B cell (primary cell): ENCODE results near the gene ABCA9.
"Not testable (repeated sequence)": the region's sequence is repeated elsewhere in the genome, so short reads cannot be mapped to it uniquely, and the experiment has no call there.

ENCODE experiments used
- EZH2 ChIP-seq: IDR thresholded peaks from 2 replicates; pipeline ENCODE4 v1.6.1; 2012; ENCODE audit warnings: borderline replicate concordance, low read depth, mild to moderate bottlenecking, moderate library complexity, low read length; ENCODE audit not compliant: insufficient read depth, poor library complexity, severe bottlenecking
- TF ChIP-seq, protein P1 (sequence below): fragments of 200-600 bp; IDR thresholded peaks from one replicate; pipeline ENCODE4 v1.8.0; 2022; ENCODE audit warnings: antibody characterized with exemption, mild to moderate bottlenecking

DNA sequence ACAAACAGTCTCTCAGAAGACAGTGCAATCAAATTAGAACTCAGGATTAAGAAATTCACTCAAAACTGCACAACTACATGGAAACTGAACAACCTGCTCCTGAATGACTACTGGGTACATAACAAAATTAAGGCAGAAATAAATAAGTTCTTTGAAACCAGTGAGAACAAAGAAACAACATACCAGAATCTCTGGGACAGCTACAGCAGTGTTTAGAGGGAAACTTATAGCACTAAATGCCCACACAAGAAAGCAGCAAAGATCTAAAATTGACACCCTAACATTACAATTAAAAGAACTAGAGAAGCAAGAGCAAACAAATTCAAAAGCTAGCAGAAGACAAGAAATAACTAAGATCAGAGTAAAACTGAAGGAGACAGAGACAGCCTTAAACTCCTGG, 12.7 kb upstream of the ABCA9 start:
- TF ChIP-seq, protein P1, sequence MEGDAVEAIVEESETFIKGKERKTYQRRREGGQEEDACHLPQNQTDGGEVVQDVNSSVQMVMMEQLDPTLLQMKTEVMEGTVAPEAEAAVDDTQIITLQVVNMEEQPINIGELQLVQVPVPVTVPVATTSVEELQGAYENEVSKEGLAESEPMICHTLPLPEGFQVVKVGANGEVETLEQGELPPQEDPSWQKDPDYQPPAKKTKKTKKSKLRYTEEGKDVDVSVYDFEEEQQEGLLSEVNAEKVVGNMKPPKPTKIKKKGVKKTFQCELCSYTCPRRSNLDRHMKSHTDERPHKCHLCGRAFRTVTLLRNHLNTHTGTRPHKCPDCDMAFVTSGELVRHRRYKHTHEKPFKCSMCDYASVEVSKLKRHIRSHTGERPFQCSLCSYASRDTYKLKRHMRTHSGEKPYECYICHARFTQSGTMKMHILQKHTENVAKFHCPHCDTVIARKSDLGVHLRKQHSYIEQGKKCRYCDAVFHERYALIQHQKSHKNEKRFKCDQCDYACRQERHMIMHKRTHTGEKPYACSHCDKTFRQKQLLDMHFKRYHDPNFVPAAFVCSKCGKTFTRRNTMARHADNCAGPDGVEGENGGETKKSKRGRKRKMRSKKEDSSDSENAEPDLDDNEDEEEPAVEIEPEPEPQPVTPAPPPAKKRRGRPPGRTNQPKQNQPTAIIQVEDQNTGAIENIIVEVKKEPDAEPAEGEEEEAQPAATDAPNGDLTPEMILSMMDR = not testable (repeated sequence)
- not testable (repeated sequence) for TF ChIP-seq EZH2
